Mesodermal cell (in vitro differentiated cells): Measurements from ENCODE around the gene PDCL3.

Experiments
- H3K27ac ChIP-seq: 2 replicates; pipeline ENCODE4 v1.7.0; 2013; ENCODE audit warnings: mild to moderate bottlenecking, low read depth, low read length, moderate library complexity; ENCODE audit not compliant: severe bottlenecking
- H3K36me3 ChIP-seq: 2 replicates; pipeline ENCODE4 v1.7.1; 2013; ENCODE audit warnings: mild to moderate bottlenecking, low read length, moderate library complexity; ENCODE audit not compliant: control insufficient read depth, insufficient read depth
- H3K4me1 ChIP-seq: one replicate; pipeline ENCODE4 v1.7.1; 2013; ENCODE audit warnings: mild to moderate bottlenecking, low read length; ENCODE audit not compliant: insufficient read depth, control insufficient read depth, poor library complexity, severe bottlenecking
- H3K4me3 ChIP-seq: 2 replicates; pipeline ENCODE4 v1.7.0; 2013; ENCODE audit warnings: low read length, control low read depth, mild to moderate bottlenecking; ENCODE audit not compliant: insufficient read depth, poor library complexity, severe bottlenecking; ENCODE audit errors: extremely low read depth
- H3K9me3 ChIP-seq: 2 replicates; pipeline ENCODE4 v1.7.1; 2013; ENCODE audit warnings: mild to moderate bottlenecking, low read length, moderate library complexity; ENCODE audit not compliant: control insufficient read depth
- WGBS, 2 experiments: methylation state at CpG; one replicate each; pipeline ENCODE4 v1.1.5; 2013; ENCODE audit warnings: missing lambda C conversion rate in 2 of 2; ENCODE audit not compliant: insufficient coverage in 2 of 2; 5-methylcytosine and 5-hydroxymethylcytosine counted together

Gene PDCL3

DNA sequence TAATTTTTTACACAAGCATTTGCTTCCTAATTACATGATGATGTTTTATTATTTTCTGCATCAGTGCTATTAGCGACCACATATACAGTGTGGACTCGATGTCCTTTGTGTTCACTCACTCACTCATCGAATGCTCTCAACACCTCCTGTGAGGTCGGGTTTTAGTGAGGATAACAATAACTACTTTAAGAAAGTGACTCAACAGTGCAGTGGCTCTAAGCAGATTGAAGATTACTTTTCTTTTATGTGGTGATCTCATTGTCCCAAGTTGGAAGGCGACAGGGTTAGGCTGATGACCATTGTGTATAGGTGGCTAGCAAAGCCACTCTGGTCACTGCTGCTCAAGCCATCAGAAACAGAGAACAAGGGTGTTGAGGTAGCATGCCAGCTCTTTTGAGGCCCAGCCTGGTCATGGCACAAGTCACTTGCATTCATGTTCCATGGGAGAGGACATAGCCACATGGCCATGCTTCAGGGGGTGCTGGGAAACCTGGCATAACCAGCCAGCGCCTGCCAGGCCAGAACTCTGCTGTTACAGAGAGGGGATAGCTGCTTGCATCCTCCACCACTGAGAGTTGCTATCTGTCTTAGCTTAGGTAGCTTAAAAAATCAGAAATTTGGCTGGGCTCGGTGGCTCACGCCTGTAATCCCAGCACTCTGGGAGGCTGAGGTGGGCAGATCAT is 60.4 kb downstream of the PDCL3 start:
- H3K4me1 ChIP-seq = no peaks in the 10 kb centered on the region
- H3K36me3 ChIP-seq = no peaks in the 10 kb centered on the region
- WGBS, 2 experiments = 83 to 92% methylated on average over 3 to 6 of the region's 8 CpGs
- H3K4me3 ChIP-seq = no peak overlapping the region
- no peak overlapping the region for H3K27ac ChIP-seq
- peaks cover 5% of the 10 kb centered on the region for H3K9me3 ChIP-seq

- no CpG with 5 or more reads among the region's 2 CpGs for WGBS, 2 experiments
- H3K9me3 ChIP-seq = peaks cover 5% of the 10 kb centered on the region
- no peaks in the 10 kb centered on the region for H3K4me1 ChIP-seq
- no peak overlapping the region for H3K27ac ChIP-seq
- H3K4me3 ChIP-seq = no peak overlapping the region
- H3K36me3 ChIP-seq = no peaks in the 10 kb centered on the region
These were observed 61.1 kb downstream of the PDCL3 start for GRCh38 chr2:100623930-100624329.

GRCh38 chr2:100624536-100624935 is 61.7 kb downstream of the PDCL3 start:
- Histone ChIP-seq H3K4me1 (no peaks in the 10 kb centered on the region), H3K9me3 (peaks cover 5% of the 10 kb centered on the region), H3K36me3 (no peaks in the 10 kb centered on the region), H3K4me3 (no peak overlapping the region), H3K27ac (no peak overlapping the region)
- WGBS, 2 experiments = 90 to 91% methylated on average over 4 of the region's 4 CpGs

GRCh38 chr2:100625717-100626116 is 62.9 kb downstream of the PDCL3 start:
- Histone ChIP-seq H3K4me3 (no peak overlapping the region), H3K36me3 (no peaks in the 10 kb centered on the region), H3K27ac (no peak overlapping the region), H3K9me3 (peaks cover 5% of the 10 kb centered on the region), H3K4me1 (no peaks in the 10 kb centered on the region)
- 76 to 78% methylated on average over 3 of the region's 6 CpGs for WGBS, 2 experiments
